PC-3 (cell line): ENCODE results near the gene SEC22B.
"Not testable (repeated sequence)": the region's sequence is repeated elsewhere in the genome, so short reads cannot be mapped to it uniquely, and the experiment has no call there.

Source experiments
- EZH2 ChIP-seq: fragments of 300-600 bp; sonication (generic); IDR thresholded peaks from one replicate; pipeline ENCODE4 v1.6.1; 2017; ENCODE audit warnings: antibody characterized with exemption, mild to moderate bottlenecking, low read length; ENCODE audit not compliant: unreplicated experiment
- EZH2phosphoT487 ChIP-seq: fragments of 300-600 bp; sonication (generic); IDR thresholded peaks from 2 replicates; pipeline ENCODE4 v1.6.1; 2018; ENCODE audit warnings: mild to moderate bottlenecking, antibody characterized with exemption, low read length, borderline replicate concordance
- TF ChIP-seq, protein P1 (sequence below): fragments of 300-600 bp; sonication (generic); conservative IDR thresholded peaks from 2 replicates; pipeline ENCODE4 v1.5.1; 2017; ENCODE audit warnings: antibody characterized with exemption, low read depth, mild to moderate bottlenecking, low read length

DNA sequence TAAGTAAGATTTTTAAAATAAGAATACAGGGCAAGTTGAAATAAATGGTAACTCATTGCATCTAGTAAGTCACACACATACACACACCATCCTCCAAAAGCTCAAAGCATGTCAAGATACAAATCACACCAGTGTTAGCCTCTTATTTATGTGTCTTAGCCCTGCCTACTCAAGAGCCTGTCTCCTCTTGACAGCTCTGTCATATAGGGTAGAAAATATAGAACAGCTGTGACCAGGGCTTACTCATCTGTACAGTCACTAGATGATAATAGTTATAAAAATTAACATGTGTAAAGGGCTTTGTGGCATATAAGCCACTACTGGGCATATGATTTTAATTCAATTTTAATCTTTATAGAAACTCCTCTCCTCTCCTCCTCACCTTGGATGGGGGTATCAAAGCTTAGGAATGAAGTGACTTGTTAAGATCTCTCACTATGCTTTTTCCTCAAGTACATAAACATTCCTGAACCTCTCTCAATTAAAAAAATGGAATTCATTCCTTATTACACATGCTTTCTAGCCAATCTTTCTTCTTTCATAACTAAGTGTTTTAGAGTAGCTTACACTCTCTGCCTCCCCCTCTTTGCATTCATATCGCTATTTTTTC lies 35.6 kb downstream of the SEC22B start:
- TF ChIP-seq, protein P1, sequence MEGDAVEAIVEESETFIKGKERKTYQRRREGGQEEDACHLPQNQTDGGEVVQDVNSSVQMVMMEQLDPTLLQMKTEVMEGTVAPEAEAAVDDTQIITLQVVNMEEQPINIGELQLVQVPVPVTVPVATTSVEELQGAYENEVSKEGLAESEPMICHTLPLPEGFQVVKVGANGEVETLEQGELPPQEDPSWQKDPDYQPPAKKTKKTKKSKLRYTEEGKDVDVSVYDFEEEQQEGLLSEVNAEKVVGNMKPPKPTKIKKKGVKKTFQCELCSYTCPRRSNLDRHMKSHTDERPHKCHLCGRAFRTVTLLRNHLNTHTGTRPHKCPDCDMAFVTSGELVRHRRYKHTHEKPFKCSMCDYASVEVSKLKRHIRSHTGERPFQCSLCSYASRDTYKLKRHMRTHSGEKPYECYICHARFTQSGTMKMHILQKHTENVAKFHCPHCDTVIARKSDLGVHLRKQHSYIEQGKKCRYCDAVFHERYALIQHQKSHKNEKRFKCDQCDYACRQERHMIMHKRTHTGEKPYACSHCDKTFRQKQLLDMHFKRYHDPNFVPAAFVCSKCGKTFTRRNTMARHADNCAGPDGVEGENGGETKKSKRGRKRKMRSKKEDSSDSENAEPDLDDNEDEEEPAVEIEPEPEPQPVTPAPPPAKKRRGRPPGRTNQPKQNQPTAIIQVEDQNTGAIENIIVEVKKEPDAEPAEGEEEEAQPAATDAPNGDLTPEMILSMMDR: not testable (repeated sequence)
- TF ChIP-seq EZH2, EZH2phosphoT487: not testable (repeated sequence)
